ENCODE measurements around the gene CBR4. TPM values are rescaled to one million over a fixed set of nuclear protein-coding genes. Genes with fewer than 3 reads are reported as not detected.

The CBR4 gene
- total RNA-seq, 1 experiment from 2014 or later = 48.1 TPM

DNA sequence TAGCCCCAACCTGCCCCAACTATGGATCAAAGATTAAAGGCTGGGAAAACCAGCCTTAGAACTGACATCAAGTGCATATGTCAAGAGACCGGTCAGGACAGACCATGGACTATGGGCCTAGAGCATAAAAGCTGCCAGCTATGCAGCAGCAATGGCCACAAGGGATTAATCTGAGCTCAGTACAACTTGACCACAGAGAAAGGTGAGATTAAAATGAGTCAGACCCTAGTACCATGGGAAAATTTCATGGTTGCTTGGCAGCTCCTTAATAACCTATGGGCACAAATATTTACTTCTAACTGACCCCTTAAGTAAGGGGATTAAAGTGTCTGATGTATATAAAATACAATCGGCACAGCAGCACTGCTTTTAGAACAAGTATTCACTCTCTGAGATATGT, 54.4 kb downstream of the CBR4 start:
- H3K36me3 Mint-ChIP-seq = peaks cover 30% of the 10 kb centered on the region
- H3K9me3 Mint-ChIP-seq = peaks cover 30% of the 10 kb centered on the region
- peaks cover 5% of the 10 kb centered on the region for H3K4me1 Mint-ChIP-seq
- no peak for ATAC-seq
- H3K27me3 Mint-ChIP-seq (ENCODE audit: low read depth) = no peaks in the 10 kb centered on the region; the same call in 1 of the 2 replicates
- TF ChIP-seq ATF1 (CRISPR knock-in tag; IDR thresholded peaks at IDR 0.05) = no peak
- TF ChIP-seq, protein P1, sequence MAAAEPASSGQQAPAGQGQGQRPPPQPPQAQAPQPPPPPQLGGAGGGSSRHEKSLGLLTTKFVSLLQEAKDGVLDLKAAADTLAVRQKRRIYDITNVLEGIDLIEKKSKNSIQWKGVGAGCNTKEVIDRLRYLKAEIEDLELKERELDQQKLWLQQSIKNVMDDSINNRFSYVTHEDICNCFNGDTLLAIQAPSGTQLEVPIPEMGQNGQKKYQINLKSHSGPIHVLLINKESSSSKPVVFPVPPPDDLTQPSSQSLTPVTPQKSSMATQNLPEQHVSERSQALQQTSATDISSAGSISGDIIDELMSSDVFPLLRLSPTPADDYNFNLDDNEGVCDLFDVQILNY (CRISPR knock-in tag; IDR thresholded peaks at IDR 0.05) = no peak
- TF ChIP-seq, protein P2, sequence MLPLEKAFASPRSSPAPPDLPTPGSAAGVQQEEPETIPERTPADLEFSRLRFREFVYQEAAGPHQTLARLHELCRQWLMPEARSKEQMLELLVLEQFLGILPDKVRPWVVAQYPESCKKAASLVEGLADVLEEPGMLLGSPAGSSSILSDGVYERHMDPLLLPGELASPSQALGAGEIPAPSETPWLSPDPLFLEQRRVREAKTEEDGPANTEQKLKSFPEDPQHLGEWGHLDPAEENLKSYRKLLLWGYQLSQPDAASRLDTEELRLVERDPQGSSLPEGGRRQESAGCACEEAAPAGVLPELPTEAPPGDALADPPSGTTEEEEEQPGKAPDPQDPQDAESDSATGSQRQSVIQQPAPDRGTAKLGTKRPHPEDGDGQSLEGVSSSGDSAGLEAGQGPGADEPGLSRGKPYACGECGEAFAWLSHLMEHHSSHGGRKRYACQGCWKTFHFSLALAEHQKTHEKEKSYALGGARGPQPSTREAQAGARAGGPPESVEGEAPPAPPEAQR (CRISPR knock-in tag; IDR thresholded peaks at IDR 0.05) = no peak
- no peak for TF ChIP-seq FOXJ3 (CRISPR knock-in tag; IDR thresholded peaks at IDR 0.05; ENCODE audit: borderline replicate concordance)
- TF ChIP-seq GTF2I (CRISPR knock-in tag; conservative IDR thresholded peaks at IDR 0.05) = no peak
- TF ChIP-seq, protein P3, sequence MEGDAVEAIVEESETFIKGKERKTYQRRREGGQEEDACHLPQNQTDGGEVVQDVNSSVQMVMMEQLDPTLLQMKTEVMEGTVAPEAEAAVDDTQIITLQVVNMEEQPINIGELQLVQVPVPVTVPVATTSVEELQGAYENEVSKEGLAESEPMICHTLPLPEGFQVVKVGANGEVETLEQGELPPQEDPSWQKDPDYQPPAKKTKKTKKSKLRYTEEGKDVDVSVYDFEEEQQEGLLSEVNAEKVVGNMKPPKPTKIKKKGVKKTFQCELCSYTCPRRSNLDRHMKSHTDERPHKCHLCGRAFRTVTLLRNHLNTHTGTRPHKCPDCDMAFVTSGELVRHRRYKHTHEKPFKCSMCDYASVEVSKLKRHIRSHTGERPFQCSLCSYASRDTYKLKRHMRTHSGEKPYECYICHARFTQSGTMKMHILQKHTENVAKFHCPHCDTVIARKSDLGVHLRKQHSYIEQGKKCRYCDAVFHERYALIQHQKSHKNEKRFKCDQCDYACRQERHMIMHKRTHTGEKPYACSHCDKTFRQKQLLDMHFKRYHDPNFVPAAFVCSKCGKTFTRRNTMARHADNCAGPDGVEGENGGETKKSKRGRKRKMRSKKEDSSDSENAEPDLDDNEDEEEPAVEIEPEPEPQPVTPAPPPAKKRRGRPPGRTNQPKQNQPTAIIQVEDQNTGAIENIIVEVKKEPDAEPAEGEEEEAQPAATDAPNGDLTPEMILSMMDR (IDR thresholded peaks at IDR 0.05) = no peak
- TF ChIP-seq ZBTB21 (CRISPR knock-in tag; IDR thresholded peaks at IDR 0.05; ENCODE audit: borderline replicate concordance) = no peak
- no peak for TF ChIP-seq ZNF317 (CRISPR knock-in tag; IDR thresholded peaks at IDR 0.05; ENCODE audit: borderline replicate concordance, low read depth)
- TF ChIP-seq, protein P4, sequence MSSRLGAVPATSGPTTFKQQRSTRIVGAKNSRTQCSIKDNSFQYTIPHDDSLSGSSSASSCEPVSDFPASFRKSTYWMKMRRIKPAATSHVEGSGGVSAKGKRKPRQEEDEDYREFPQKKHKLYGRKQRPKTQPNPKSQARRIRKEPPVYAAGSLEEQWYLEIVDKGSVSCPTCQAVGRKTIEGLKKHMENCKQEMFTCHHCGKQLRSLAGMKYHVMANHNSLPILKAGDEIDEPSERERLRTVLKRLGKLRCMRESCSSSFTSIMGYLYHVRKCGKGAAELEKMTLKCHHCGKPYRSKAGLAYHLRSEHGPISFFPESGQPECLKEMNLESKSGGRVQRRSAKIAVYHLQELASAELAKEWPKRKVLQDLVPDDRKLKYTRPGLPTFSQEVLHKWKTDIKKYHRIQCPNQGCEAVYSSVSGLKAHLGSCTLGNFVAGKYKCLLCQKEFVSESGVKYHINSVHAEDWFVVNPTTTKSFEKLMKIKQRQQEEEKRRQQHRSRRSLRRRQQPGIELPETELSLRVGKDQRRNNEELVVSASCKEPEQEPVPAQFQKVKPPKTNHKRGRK (CRISPR knock-in tag; IDR thresholded peaks at IDR 0.05; ENCODE audit: borderline replicate concordance) = no peak
- TF ChIP-seq PRRX2 (CRISPR knock-in tag; IDR thresholded peaks at IDR 0.05) = no peak
- TF ChIP-seq OVOL2 (CRISPR knock-in tag; IDR thresholded peaks at IDR 0.05; ENCODE audit: borderline replicate concordance) = no peak
- TF ChIP-seq, protein P5, sequence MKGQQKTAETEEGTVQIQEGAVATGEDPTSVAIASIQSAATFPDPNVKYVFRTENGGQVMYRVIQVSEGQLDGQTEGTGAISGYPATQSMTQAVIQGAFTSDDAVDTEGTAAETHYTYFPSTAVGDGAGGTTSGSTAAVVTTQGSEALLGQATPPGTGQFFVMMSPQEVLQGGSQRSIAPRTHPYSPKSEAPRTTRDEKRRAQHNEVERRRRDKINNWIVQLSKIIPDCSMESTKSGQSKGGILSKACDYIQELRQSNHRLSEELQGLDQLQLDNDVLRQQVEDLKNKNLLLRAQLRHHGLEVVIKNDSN (CRISPR knock-in tag; IDR thresholded peaks at IDR 0.05) = no peak
- TF ChIP-seq, protein P6, sequence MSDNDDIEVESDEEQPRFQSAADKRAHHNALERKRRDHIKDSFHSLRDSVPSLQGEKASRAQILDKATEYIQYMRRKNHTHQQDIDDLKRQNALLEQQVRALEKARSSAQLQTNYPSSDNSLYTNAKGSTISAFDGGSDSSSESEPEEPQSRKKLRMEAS (CRISPR knock-in tag; IDR thresholded peaks at IDR 0.05) = no peak
- TF ChIP-seq, protein P7, sequence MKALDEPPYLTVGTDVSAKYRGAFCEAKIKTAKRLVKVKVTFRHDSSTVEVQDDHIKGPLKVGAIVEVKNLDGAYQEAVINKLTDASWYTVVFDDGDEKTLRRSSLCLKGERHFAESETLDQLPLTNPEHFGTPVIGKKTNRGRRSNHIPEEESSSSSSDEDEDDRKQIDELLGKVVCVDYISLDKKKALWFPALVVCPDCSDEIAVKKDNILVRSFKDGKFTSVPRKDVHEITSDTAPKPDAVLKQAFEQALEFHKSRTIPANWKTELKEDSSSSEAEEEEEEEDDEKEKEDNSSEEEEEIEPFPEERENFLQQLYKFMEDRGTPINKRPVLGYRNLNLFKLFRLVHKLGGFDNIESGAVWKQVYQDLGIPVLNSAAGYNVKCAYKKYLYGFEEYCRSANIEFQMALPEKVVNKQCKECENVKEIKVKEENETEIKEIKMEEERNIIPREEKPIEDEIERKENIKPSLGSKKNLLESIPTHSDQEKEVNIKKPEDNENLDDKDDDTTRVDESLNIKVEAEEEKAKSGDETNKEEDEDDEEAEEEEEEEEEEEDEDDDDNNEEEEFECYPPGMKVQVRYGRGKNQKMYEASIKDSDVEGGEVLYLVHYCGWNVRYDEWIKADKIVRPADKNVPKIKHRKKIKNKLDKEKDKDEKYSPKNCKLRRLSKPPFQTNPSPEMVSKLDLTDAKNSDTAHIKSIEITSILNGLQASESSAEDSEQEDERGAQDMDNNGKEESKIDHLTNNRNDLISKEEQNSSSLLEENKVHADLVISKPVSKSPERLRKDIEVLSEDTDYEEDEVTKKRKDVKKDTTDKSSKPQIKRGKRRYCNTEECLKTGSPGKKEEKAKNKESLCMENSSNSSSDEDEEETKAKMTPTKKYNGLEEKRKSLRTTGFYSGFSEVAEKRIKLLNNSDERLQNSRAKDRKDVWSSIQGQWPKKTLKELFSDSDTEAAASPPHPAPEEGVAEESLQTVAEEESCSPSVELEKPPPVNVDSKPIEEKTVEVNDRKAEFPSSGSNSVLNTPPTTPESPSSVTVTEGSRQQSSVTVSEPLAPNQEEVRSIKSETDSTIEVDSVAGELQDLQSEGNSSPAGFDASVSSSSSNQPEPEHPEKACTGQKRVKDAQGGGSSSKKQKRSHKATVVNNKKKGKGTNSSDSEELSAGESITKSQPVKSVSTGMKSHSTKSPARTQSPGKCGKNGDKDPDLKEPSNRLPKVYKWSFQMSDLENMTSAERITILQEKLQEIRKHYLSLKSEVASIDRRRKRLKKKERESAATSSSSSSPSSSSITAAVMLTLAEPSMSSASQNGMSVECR (CRISPR knock-in tag; IDR thresholded peaks at IDR 0.05; ENCODE audit: borderline replicate concordance) = no peak
- TF ChIP-seq, protein P8, sequence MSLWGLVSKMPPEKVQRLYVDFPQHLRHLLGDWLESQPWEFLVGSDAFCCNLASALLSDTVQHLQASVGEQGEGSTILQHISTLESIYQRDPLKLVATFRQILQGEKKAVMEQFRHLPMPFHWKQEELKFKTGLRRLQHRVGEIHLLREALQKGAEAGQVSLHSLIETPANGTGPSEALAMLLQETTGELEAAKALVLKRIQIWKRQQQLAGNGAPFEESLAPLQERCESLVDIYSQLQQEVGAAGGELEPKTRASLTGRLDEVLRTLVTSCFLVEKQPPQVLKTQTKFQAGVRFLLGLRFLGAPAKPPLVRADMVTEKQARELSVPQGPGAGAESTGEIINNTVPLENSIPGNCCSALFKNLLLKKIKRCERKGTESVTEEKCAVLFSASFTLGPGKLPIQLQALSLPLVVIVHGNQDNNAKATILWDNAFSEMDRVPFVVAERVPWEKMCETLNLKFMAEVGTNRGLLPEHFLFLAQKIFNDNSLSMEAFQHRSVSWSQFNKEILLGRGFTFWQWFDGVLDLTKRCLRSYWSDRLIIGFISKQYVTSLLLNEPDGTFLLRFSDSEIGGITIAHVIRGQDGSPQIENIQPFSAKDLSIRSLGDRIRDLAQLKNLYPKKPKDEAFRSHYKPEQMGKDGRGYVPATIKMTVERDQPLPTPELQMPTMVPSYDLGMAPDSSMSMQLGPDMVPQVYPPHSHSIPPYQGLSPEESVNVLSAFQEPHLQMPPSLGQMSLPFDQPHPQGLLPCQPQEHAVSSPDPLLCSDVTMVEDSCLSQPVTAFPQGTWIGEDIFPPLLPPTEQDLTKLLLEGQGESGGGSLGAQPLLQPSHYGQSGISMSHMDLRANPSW (CRISPR knock-in tag; conservative IDR thresholded peaks at IDR 0.05; ENCODE audit: low read depth) = no peak
- TF ChIP-seq, protein P9, sequence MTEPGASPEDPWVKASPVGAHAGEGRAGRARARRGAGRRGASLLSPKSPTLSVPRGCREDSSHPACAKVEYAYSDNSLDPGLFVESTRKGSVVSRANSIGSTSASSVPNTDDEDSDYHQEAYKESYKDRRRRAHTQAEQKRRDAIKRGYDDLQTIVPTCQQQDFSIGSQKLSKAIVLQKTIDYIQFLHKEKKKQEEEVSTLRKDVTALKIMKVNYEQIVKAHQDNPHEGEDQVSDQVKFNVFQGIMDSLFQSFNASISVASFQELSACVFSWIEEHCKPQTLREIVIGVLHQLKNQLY (CRISPR knock-in tag; IDR thresholded peaks at IDR 0.05) = no peak
- CTCF ChIA-PET = interaction anchor here (0.6 to 1.3 kb wide), 3 partner anchors 12 to 450 kb away, joined by 3 to 7 read pairs (median 3); no protein-coding TSS in a partner anchor
- H3K4me3 Mint-ChIP-seq = no peak overlapping the region
- POLR2A ChIA-PET = interaction anchor here (0.7 kb wide), 1 partner anchor 67 kb away, joined by 3 read pairs; no protein-coding TSS in a partner anchor
- DNase-seq (ENCODE audit: low spot score) = no peak
- no peak overlapping the region for H3K27ac Mint-ChIP-seq

Data from WTC11 (cell line).